ENCODE measurements around the gene LARP1. TPM values are rescaled to one million over a fixed set of nuclear protein-coding genes. Genes with fewer than 3 reads are reported as not detected.
A peak's percentile ranks its signal among the peaks of the same experiment; 100 is the strongest.
"Not testable (repeated sequence)": the region's sequence is repeated elsewhere in the genome, so short reads cannot be mapped to it uniquely, and the experiment has no call there.

The LARP1 gene
- total RNA-seq, 1 experiment from 2014 or later, result 117 TPM

- DNase-seq (ENCODE audit: low spot score), result not testable (repeated sequence)
These were observed 67.7 kb downstream of the LARP1 start for GRCh38 chr5:154822896-154823295.

GRCh38 chr5:154823605-154824004, 68.4 kb downstream of the LARP1 start:
- DNase-seq (ENCODE audit: low spot score), result no peak

DNA sequence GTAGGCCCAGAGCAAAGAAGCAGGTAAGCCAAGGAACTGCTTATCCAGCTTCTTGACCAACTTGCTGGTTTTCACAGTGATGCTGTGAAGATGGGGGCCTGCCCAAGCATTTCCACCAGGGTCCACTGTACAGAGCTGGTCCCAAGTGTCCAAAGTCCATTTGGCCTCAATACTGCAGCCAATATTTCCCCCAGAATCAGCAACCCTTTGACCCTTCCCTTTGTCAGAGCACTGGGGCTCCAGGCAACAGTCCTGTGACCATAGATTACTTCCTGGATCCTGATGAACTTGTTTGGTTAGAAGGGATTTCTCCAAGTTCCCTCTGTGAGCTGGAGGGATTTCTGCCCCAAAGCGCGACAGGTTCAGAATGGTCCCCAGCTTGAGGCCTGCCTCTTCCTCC, 68.9 kb downstream of the LARP1 start:
- DNase-seq (ENCODE audit: low spot score), result no peak

DNA sequence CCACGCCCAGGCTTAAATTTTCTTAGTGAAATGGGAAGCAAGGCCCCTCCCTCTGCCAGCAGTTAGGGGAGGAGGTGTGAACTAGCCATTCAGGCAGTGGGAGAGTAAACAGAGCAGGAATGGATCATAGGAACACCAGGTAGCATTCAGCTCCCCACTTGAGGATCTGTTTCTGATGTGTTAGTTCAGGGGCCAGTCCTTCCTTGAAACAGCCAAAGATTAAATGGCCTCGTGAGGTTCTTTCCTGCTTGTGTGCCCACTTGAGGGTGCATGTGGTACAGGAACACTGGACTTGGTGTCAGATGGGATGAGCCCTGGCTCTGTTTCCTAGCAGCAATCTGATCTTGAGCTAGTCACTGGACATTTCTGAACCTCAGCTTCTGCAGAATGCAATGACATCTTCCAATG, 74.0 kb downstream of the LARP1 start:
- peak; percentile 81 for DNase-seq (ENCODE audit: low spot score)

DNA sequence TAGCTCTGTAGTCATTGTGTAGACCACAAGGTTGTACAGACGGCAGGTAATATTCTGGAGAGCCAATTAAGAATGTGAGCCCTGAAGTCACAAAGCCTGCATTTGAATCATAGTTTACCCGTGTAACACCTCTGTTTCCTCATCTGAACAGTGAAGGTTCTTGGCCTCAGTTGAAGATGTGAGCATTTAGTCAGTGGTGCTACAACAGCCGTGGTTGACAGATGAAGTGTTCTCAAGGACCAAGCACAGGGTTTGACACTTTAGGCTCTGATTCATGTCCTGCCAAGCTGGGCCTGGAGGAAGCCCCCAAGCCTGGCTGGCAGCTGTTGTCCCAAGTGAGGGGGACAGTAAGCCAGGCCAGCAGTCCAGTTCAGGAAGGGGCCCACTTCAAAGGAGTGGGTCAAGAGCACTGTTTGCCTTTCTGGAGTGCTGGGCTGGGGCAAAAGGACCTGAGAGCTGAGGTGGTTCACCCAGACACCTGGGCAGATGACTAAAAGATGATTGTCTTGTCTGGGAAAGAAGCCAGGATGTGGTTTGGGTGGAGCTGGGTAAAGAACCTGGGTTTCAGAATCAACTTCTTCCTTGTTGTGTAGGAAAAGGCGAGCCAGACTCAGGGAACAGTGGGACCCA, 74.5 kb downstream of the LARP1 start:
- DNase-seq (ENCODE audit: low spot score), result peak; percentile 93

DNA sequence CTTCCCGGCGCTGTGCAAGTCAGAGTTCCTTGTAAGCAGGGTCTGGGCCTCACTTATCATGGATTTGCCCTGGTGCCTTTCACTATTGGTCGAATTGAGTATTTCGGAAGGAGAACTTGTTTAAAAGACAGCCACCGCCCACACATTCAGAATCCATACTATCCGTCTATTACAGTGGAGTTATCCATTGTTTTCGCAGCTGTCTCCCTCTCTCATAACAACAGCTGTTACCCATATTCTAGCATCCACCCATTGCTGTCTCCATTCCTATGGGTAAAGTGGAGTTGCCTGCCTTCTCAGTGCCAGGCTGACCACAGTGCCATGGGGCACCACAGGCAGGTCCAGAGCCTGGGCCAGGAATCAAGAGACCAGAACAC, 75.0 kb downstream of the LARP1 start:
- no peak for DNase-seq (ENCODE audit: low spot score)

DNA sequence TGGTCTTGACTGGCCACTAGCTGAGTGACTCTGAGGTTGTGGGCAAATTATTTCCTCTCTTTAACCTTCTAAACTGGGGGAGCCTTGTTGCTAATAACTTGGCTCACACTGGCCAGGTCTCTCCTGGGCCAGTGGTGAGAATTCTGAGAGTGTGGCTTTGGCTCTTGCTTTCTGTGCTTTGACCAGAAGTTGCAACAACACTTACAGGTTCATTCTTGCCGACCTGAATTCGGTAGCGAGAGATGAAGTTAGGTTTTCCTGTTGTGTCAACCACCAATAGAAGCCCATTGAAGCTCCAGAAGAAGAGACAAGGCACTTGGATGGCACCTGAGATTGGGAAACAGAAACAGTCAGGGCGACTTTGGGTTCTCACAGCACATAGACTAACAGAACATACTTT, 75.4 kb downstream of the LARP1 start:
- no peak for DNase-seq (ENCODE audit: low spot score)

DNA sequence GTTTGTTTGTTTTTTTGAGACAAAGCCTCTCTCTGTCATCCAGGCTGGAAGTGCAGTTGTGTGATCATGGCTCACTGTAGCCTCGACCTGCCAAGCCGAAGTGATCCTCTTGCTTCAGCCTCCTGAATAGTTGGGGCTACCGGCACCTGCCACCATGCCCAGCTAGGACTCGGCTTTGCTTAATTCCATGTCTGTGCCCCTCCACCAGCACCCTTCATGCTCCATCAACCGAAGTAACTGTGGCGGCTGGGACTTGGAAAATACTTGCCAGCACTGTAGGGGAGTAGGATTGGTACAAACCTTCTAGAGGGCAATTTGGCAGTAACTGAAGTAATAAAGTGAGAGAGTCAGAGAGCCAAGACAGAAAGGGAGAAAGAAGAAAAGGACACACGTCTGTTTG, 76.3 kb downstream of the LARP1 start:
- DNase-seq (ENCODE audit: low spot score), result no peak

DNA sequence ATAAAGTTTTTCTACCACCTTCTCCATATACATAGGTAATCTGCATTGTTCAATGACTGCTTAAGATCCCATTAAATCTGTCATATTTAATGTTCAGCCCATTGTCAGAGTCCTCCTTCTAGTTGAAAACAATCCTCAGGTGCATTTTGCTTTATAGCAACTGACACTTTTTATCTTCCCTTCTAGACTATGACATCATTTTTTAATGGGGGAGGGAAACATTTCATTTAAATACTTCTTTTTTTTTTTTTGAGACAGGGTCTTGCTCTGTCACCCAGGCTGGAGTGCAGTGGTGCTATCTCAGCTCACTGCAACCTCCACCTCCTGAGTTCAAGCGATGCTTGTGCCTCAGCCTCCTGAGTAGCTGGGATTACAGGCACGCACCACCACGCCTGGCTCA, 77.6 kb downstream of the LARP1 start:
- not testable (repeated sequence) for DNase-seq (ENCODE audit: low spot score)

- no peak for DNase-seq (ENCODE audit: low spot score)
These were observed 78.9 kb downstream of the LARP1 start for GRCh38 chr5:154834053-154834452.

DNA sequence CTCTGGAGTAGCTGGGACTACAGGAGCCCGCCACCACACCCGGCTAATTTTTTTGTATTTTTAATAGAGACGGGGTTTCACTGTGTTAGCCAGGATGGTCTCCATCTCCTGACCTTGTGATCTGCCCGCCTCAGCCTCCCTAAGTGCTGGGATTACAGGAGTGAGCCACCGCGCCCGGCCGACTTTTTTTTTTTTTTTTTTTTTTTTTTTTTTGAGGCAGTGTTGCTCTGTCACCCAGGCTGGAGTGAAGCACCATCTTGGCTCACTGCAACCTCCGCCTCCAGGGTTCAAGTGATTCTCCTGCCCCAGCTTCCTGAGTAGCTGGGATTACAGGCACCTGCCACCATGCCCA, 80.5 kb downstream of the LARP1 start:
- DNase-seq (ENCODE audit: low spot score), result not testable (repeated sequence)

GRCh38 chr5:154836225-154836624, 81.0 kb downstream of the LARP1 start:
- DNase-seq (ENCODE audit: low spot score), result no peak

GRCh38 chr5:154837009-154837901, 82.1 kb downstream of the LARP1 start:
- no peak for DNase-seq (ENCODE audit: low spot score)

- DNase-seq (ENCODE audit: low spot score), result no peak
These were observed 85.5 kb downstream of the LARP1 start for GRCh38 chr5:154840435-154841272.

DNA sequence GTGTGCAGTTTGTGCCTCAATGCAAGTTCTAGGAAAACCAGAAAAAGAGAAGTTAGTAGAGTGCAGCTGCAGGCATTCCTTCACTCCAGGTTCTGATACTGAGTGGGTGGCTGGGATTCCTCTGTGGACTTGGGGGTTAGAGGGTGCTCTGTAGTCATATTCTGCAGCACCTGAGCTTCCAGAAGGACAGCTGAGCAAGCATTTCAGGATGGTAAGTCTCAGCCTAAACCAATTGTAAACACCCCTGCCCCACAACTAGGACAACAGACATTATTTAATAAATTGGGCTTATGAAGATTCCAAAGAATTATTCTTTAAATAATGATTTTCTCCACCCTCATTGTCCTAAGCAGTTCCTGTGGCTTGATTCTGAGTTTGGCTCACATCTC, 86.1 kb downstream of the LARP1 start:
- DNase-seq (ENCODE audit: low spot score), result no peak

DNA sequence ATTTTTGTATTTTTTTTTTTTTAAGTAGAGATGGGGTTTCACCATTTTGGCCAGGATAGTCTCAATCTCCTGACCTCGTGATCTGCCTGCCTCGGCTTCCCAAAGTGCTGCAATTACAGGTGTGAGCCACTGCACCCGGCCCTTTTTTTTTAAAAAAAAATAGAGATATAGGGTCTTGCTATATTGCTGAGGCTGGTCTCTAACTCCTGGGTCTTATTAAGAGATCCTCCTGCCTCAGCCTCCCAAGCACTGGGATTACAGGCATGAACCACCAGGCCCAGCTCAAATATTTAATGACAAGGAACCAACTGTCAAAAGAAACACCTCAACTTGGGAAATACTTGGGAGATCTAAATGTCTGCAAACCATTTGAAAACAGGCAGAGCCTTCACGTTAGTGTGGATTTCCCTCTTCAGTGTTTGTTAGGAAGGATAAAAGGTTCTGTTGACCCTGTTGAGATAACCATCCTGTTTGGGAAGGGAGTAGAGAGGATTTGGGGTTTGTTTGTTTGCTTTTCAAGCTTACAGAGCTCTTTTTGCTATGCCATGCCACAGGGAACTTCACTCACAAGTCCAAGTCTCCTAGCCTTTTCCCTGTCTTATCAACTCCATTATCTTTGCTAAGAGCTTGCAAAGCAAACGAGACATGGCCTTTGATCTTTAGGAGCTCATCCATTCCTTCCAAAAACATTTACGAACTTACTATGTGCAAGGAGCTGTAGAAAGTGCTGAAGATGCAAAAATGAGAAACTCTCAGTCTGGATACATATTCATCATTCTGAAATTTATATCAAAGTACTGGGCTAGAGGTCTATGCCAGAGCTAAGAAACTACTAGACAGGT, 87.7 kb downstream of the LARP1 start:
- DNase-seq (ENCODE audit: low spot score), result no peak

DNA sequence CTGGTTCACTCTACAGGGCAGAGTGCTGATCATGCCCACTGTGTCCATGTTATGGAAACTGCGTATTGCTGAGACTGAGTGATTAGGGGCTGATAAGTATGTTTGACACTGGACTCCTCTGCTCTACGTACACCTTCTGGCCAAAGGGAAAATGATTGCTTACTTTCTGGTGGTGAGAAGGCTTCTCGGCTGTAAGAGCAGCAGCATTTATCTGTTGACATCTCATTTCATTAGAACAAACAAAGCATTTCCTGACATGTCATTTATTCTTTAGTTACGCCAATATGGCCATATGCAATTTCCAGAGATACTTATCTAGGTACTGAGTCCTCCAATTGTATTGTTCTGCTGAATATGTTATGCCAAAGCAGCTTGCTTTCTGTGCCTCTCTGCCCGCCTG, 89.6 kb downstream of the LARP1 start:
- DNase-seq (ENCODE audit: low spot score), result peak; percentile 45

- no peak for DNase-seq (ENCODE audit: low spot score)
These were observed 94.1 kb downstream of the LARP1 start for GRCh38 chr5:154849264-154849785.

DNA sequence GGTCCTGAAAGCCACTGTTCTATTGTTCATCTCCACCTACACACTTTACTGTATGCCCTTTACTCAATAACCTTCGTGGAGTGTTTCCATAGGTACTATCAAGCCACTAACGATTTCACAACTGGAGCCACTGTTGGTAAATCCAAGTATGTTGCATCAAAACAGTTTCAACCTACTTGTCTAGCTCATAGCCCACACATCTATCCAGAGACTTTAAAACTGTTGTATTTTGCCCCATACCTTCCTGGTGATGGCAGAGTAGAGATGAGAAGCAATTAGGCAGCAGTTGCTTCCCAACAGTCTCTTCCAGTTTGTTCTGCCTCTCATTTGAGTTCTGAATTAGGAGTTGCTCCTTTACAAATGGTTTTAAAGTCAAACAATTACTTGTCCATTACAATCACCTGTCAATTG, 94.6 kb downstream of the LARP1 start:
- DNase-seq (ENCODE audit: low spot score), result no peak

GRCh38 chr5:154850255-154851062, 95.3 kb downstream of the LARP1 start, which contains the start of gene FAXDC2:
TSS of gene FAXDC2 (minus strand) at chr5:154850603. CDS start at chr5:154838178, 12,425 bp downstream.
- DNase-seq (ENCODE audit: low spot score), result no peak

Data from HT-29 (cell line).